ENCODE measurements around the gene OLIG1.

OLIG1 gene

GRCh38 chr21:33031152-33031911, 38.6 kb upstream of the OLIG1 start:
- no peak for DNase-seq (ENCODE audit: low spot score)

GRCh38 chr21:33032434-33033047, 37.4 kb upstream of the OLIG1 start:
- no peak for DNase-seq (ENCODE audit: low spot score)

GRCh38 chr21:33033094-33033951, 36.6 kb upstream of the OLIG1 start:
- DNase-seq (ENCODE audit: low spot score): no peak

GRCh38 chr21:33033961-33034413, 36.0 kb upstream of the OLIG1 start:
- DNase-seq (ENCODE audit: low spot score): no peak

- no peak for DNase-seq (ENCODE audit: low spot score)
Observed at GRCh38 chr21:33035147-33035546, 34.8 kb upstream of the OLIG1 start.

GRCh38 chr21:33036430-33037162, 33.3 kb upstream of the OLIG1 start:
- peak; percentile 38 for DNase-seq (ENCODE audit: low spot score)

- no peak for DNase-seq (ENCODE audit: low spot score)
Observed at GRCh38 chr21:33037501-33037900, 32.4 kb upstream of the OLIG1 start.

GRCh38 chr21:33039536-33039935, 30.4 kb upstream of the OLIG1 start:
- no peak for DNase-seq (ENCODE audit: low spot score)

- DNase-seq (ENCODE audit: low spot score): no peak
Observed at GRCh38 chr21:33040215-33040614, 29.7 kb upstream of the OLIG1 start.

- no peak for DNase-seq (ENCODE audit: low spot score)
Observed at GRCh38 chr21:33041981-33042380, 28.0 kb upstream of the OLIG1 start.

- no peak for DNase-seq (ENCODE audit: low spot score)
Observed at GRCh38 chr21:33042812-33043211, 27.1 kb upstream of the OLIG1 start.

- no peak for DNase-seq (ENCODE audit: low spot score)
Observed at GRCh38 chr21:33046455-33046854, 23.5 kb upstream of the OLIG1 start.

- no peak for DNase-seq (ENCODE audit: low spot score)
Observed at GRCh38 chr21:33047231-33047630, 22.7 kb upstream of the OLIG1 start.

GRCh38 chr21:33051925-33052324, 18.0 kb upstream of the OLIG1 start:
- DNase-seq (ENCODE audit: low spot score): no peak

GRCh38 chr21:33053951-33054350, 16.0 kb upstream of the OLIG1 start:
- DNase-seq (ENCODE audit: low spot score): no peak

- DNase-seq (ENCODE audit: low spot score): no peak
Observed at GRCh38 chr21:33055991-33056390, 13.9 kb upstream of the OLIG1 start.

GRCh38 chr21:33057385-33057940, 12.5 kb upstream of the OLIG1 start:
- no peak for DNase-seq (ENCODE audit: low spot score)

GRCh38 chr21:33058527-33058926, 11.4 kb upstream of the OLIG1 start:
- no peak for DNase-seq (ENCODE audit: low spot score)

GRCh38 chr21:33058957-33059356, 11.0 kb upstream of the OLIG1 start:
- no peak for DNase-seq (ENCODE audit: low spot score)

- peak; percentile 1 for DNase-seq (ENCODE audit: low spot score)
Observed at GRCh38 chr21:33059380-33059841, 10.5 kb upstream of the OLIG1 start.

- no peak for DNase-seq (ENCODE audit: low spot score)
Observed at GRCh38 chr21:33061233-33061632, 8.7 kb upstream of the OLIG1 start.
